ENCODE measurements around the gene NCS1.
A peak's percentile ranks its signal among the peaks of the same experiment; 100 is the strongest.

NCS1 gene

DNA sequence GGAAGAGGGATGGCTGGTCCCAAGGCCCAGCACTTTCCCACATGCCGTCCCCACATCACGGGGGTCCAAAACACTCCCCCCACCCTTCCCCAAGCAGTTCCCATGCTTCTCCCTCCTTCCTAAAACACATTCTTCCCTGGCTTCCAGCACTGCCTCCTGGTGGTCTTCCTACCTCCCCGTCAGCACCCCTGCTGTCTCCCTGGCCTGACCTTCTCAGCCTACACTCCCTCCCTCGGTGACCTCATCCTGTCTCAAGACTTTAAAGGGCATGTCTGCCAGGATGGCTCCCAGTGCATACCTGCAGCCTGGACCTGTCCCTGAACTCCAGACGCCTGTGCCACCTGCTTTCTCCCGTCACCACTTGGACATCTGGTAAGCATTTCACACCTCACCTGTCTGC, 4.3 kb upstream of the NCS1 start:
- H3K36me3 ChIP-seq (ENCODE audit: control insufficient read depth, insufficient read depth, low read length) = no peaks in the 10 kb centered on the region
- peaks cover 13% of the 10 kb centered on the region for H3K27me3 ChIP-seq (ENCODE audit: control insufficient read depth, insufficient read depth, low read length)
- H3K4me1 ChIP-seq (ENCODE audit: control insufficient read depth, insufficient read depth, low read length) = no peaks in the 10 kb centered on the region
- no peak overlapping the region for H3K4me3 ChIP-seq (ENCODE audit: low read length)
- no peaks in the 10 kb centered on the region for H3K9me3 ChIP-seq (ENCODE audit: control insufficient read depth, low read length)
- H3K9ac ChIP-seq (ENCODE audit: low read length) = no peak overlapping the region

DNA sequence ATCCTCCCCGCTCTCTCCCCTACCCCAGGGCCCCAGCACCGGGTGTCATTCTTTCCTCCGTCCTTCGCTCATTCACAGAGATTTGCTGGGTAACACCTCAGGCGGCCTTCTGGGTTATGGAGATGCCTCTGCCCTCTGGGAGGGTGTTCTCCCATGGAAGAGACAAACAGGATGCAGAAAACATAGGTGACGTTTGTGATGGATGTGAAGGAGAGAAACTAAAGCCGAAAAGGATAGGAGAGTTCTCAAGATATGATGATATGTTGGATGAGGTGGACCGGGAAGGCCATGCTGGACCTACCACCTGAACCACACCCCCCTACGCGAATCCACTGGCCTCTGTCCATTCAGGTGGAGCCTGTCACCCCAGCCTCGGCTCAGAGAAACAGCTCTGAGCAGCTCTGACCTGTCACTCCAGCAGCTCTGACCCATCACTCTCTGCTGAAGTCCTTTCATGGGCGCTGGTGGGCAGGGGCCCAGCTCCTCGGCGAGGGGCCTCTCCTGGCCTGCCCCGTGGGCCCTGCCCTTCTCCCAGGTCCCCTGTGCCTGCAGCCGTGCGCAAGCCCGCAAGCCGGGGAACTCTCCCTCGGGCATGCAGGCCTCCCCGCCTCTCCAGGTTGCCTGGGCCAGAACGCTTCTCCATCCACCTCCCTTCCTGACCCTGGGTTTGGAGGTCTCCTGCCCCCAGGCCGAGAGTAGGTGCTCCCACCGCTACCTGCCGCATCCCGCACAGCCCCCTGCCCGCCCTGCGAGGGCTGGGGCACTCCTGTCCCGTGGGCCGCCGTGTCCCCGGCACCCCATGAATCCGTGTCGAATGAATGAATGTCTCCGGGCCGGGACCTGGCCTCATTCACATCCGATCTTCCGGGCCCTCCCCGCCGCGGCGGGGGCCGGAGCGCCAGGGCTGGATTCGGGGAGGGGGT, 717 bp upstream of the NCS1 start:
- H3K36me3 ChIP-seq (ENCODE audit: control insufficient read depth, insufficient read depth, low read length) = no peaks in the 10 kb centered on the region
- H3K9ac ChIP-seq (ENCODE audit: low read length) = peak overlapping the region; percentile 1
- H3K27me3 ChIP-seq (ENCODE audit: control insufficient read depth, insufficient read depth, low read length) = peaks cover 13% of the 10 kb centered on the region
- H3K9me3 ChIP-seq (ENCODE audit: control insufficient read depth, low read length) = no peaks in the 10 kb centered on the region
- H3K4me1 ChIP-seq (ENCODE audit: control insufficient read depth, insufficient read depth, low read length) = no peaks in the 10 kb centered on the region
- H3K4me3 ChIP-seq (ENCODE audit: low read length) = no peak overlapping the region

DNA sequence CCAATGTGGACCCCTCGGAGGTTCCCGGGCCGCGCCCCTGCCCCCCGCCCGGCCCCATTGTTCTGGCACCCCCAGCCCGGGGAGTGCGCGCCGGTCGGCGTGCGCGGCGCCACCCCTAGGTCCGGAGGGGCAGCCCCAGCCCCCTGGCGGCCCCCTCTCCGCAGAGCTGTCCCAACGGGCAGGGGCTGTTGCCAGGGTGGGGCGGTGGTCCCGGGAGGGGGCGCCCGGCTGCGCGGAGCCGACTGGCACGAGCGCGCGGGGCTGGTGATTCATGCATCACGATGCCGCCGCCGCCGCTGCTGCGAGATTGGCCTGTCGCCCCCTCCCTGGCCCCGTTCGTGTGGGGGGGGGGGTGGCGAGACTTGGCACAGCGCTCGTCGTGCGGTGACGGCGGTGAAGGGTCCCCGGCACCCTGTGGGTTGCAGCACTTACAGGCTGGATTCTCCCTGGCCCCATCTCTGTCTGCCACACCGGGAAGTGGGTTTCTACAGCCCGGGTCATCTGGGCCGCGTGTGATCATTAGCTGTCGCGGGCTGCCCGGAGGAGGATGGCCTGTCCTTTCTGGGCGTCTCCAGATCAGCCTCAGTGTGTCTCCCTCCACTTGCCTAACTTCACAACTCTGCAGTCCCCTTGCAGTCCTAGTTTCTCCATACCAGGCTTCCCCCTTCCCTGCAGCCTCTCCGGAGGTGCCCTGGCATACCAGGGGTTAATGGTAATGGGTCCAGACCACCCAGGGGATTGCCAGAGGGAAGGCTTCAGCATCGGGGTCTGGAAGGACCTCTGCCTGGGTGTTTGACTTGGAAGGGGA, 858 bp downstream of the NCS1 start:
- Histone ChIP-seq H3K27me3 (ENCODE audit: control insufficient read depth, insufficient read depth, low read length) (peaks cover 13% of the 10 kb centered on the region), H3K4me1 (ENCODE audit: control insufficient read depth, insufficient read depth, low read length) (no peaks in the 10 kb centered on the region), H3K9me3 (ENCODE audit: control insufficient read depth, low read length) (no peaks in the 10 kb centered on the region), H3K9ac (ENCODE audit: low read length) (no peak overlapping the region), H3K4me3 (ENCODE audit: low read length) (no peak overlapping the region), H3K36me3 (ENCODE audit: control insufficient read depth, insufficient read depth, low read length) (no peaks in the 10 kb centered on the region)

DNA sequence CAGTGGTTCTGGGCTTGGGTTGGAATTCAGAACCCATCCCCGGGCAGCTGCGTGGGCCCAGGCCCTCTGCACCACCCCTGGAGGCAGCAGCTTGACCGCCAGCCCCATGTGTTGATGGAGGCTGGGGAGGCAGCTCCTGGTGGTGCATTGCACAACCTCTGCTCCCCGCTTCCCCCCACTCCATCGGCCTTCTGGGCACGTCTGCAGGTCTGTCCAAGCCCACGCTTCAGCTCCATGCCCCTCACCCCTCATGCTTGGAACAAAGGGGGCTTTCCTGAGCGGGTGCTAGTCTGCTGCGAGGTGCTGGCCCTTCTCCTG, 1.4 kb downstream of the NCS1 start:
- Histone ChIP-seq H3K4me1 (ENCODE audit: control insufficient read depth, insufficient read depth, low read length) (no peaks in the 10 kb centered on the region), H3K36me3 (ENCODE audit: control insufficient read depth, insufficient read depth, low read length) (no peaks in the 10 kb centered on the region), H3K27me3 (ENCODE audit: control insufficient read depth, insufficient read depth, low read length) (peaks cover 13% of the 10 kb centered on the region), H3K9ac (ENCODE audit: low read length) (no peak overlapping the region), H3K9me3 (ENCODE audit: control insufficient read depth, low read length) (no peaks in the 10 kb centered on the region), H3K4me3 (ENCODE audit: low read length) (no peak overlapping the region)

DNA sequence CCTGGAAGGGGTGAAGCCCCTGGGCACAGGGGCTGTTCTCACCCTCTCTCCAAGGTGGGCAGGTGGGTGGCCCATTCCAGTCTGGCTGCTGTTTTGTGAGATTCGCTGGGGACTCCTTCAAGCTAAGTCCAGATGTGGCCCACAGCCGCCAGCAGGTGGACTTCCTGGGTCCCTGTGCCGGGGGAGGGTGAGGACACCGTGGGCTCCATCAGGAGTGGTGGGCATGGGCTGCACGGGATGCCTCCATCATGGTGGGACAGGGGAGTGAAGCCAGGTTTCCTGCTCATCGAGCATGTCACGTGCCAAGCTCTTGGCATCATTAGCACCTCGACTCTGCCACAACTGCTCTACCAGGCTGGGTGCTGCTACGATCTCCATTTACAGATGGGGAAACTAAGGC, 1.8 kb downstream of the NCS1 start:
- Histone ChIP-seq H3K9me3 (ENCODE audit: control insufficient read depth, low read length) (no peaks in the 10 kb centered on the region), H3K4me3 (ENCODE audit: low read length) (no peak overlapping the region), H3K36me3 (ENCODE audit: control insufficient read depth, insufficient read depth, low read length) (no peaks in the 10 kb centered on the region), H3K4me1 (ENCODE audit: control insufficient read depth, insufficient read depth, low read length) (no peaks in the 10 kb centered on the region), H3K9ac (ENCODE audit: low read length) (no peak overlapping the region), H3K27me3 (ENCODE audit: control insufficient read depth, insufficient read depth, low read length) (peaks cover 13% of the 10 kb centered on the region)

DNA sequence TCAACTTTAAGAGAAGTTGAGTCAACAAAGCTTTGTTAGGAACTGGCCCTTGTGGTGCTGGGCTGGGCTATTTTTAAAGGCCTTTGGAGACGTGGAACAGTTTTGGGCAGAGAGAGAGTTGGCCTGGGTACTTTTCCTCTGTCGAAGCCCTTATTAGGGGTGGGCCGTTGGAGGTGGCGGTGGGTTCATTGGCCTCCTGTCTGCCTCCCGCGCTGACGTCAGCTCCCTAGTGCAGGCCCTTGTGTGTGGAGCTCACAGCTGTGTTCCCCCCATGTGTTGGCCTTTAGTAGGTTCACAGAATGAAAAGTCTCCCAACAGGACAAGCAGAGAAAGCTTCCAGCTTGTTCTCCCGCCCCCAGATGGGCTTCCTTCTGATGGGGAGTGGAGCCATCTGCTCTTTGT, 2.7 kb downstream of the NCS1 start:
- Histone ChIP-seq H3K4me3 (ENCODE audit: low read length) (no peak overlapping the region), H3K36me3 (ENCODE audit: control insufficient read depth, insufficient read depth, low read length) (no peaks in the 10 kb centered on the region), H3K9ac (ENCODE audit: low read length) (no peak overlapping the region), H3K27me3 (ENCODE audit: control insufficient read depth, insufficient read depth, low read length) (peaks cover 13% of the 10 kb centered on the region), H3K4me1 (ENCODE audit: control insufficient read depth, insufficient read depth, low read length) (no peaks in the 10 kb centered on the region), H3K9me3 (ENCODE audit: control insufficient read depth, low read length) (no peaks in the 10 kb centered on the region)

DNA sequence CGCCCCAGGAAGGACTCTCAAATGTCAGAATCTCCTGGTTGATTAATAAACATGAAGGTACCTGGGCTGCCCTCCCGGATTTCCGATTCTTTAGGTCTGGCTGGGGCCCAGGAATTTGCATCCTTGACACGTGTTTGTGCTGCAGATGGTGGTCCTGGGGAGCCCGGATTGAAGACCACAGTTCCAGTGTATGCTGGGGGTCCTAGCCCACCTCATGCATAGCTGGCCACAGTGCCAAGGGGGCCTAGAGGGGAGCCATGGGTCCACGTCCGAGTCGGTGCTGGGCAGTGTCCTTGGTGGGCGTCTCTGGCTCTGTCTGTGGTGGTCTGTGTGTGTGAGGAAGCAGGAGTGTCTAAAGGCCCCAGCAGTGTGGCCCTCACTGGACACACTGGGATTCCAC, 3.2 kb downstream of the NCS1 start:
- Histone ChIP-seq H3K36me3 (ENCODE audit: control insufficient read depth, insufficient read depth, low read length) (no peaks in the 10 kb centered on the region), H3K4me3 (ENCODE audit: low read length) (no peak overlapping the region), H3K9ac (ENCODE audit: low read length) (no peak overlapping the region), H3K4me1 (ENCODE audit: control insufficient read depth, insufficient read depth, low read length) (no peaks in the 10 kb centered on the region), H3K27me3 (ENCODE audit: control insufficient read depth, insufficient read depth, low read length) (peaks cover 13% of the 10 kb centered on the region), H3K9me3 (ENCODE audit: control insufficient read depth, low read length) (no peaks in the 10 kb centered on the region)

DNA sequence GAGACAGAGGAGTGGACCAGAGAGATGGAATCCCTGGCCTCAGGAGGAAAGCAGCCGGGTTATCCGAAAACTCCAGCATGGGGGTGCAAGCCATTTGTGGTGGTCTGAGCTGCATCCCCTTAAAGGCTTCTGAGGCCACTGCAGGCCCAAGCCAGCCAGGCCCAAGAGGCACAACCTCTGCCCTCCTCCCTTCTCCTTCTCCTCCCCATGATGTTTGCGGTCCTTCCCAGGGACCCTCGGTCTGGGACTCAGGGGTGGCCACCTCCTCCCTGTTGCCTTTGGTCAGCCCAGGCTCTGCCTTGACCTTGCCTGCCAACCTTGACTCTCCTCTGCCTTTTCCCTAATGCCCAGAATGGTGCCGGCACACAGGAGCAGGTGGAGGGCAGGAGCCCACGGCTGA, 4.6 kb downstream of the NCS1 start:
- H3K4me1 ChIP-seq (ENCODE audit: control insufficient read depth, insufficient read depth, low read length) = no peaks in the 10 kb centered on the region
- H3K9me3 ChIP-seq (ENCODE audit: control insufficient read depth, low read length) = no peaks in the 10 kb centered on the region
- H3K36me3 ChIP-seq (ENCODE audit: control insufficient read depth, insufficient read depth, low read length) = no peaks in the 10 kb centered on the region
- H3K9ac ChIP-seq (ENCODE audit: low read length) = no peak overlapping the region
- peaks cover under 1% of the 10 kb centered on the region for H3K27me3 ChIP-seq (ENCODE audit: control insufficient read depth, insufficient read depth, low read length)
- H3K4me3 ChIP-seq (ENCODE audit: low read length) = no peak overlapping the region

DNA sequence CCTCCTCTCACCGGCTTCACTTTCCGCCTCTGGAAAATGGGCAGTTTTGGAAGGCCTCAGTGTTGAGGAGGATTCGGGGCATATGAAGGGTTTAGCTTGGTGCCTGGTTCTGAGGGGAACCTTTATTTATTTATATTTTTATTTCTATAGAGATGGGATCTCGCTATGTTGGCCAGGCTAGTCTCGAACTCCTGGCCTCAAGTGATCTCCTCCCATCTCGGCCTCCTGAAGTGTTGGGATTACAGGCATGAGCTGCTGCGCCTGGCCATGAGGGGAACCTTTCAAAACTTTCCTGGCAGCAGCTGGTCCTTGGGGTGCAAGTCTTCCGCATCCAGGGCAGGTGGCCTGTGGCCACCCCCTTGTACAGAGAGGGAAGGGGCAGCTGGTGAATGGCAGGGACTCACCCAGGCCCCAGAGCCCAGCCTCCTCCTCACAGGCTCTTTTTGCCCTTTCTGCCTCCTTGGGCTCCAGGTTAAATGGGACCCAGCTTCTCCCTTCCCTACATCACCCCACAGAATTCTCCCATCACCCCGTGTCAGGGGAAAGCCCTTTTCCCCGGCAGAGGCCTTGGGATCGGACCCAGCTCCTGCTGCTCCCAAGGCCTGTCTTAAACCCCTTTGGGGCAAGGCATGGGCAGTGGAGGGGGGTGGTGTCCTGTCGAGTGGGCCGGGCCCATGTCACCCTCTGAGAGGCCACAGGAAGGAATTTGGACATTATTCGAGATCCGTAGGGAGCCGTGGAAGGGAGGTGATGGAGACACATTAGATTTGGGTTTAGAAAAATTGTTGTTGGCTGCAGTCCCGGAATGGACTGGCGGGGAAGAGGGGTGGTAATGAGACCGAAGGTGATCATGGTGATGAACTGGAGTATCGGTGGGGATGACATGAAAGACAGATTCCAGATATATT, 5.9 kb downstream of the NCS1 start:
- Histone ChIP-seq H3K4me3 (ENCODE audit: low read length) (no peak overlapping the region), H3K36me3 (ENCODE audit: control insufficient read depth, insufficient read depth, low read length) (no peaks in the 10 kb centered on the region), H3K27me3 (ENCODE audit: control insufficient read depth, insufficient read depth, low read length) (no peaks in the 10 kb centered on the region), H3K4me1 (ENCODE audit: control insufficient read depth, insufficient read depth, low read length) (peaks cover 7% of the 10 kb centered on the region), H3K9me3 (ENCODE audit: control insufficient read depth, low read length) (no peaks in the 10 kb centered on the region), H3K9ac (ENCODE audit: low read length) (no peak overlapping the region)

DNA sequence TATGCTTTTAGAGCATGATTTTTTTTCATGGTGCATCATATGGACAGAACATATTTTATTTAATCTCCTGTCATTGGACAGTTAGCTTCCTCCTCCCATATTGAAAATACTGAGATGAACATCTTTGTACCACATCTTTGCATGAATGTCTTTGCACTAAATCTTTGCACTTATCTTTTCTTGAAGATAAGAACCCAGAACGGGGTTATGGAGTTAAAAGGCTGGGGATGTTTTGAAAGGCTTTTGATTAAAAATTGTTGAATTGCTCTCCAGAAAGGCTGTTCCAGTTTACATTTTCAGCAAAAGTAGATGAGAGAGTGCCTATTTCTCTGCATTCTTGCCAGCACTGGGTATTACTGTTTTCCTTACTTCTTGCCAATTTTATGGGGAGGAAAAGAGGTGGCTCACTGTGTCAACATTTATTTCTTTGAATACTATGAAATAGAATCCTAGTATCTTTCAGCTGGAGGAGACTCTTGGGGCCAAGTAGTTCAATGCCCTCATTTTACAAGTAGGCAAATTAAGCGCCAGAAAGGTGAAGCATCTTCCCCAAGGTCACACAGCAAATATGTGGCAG, 7.2 kb downstream of the NCS1 start:
- no peak overlapping the region for H3K9ac ChIP-seq (ENCODE audit: low read length)
- H3K4me3 ChIP-seq (ENCODE audit: low read length) = no peak overlapping the region
- no peaks in the 10 kb centered on the region for H3K9me3 ChIP-seq (ENCODE audit: control insufficient read depth, low read length)
- peaks cover 7% of the 10 kb centered on the region for H3K4me1 ChIP-seq (ENCODE audit: control insufficient read depth, insufficient read depth, low read length)
- no peaks in the 10 kb centered on the region for H3K27me3 ChIP-seq (ENCODE audit: control insufficient read depth, insufficient read depth, low read length)
- H3K36me3 ChIP-seq (ENCODE audit: control insufficient read depth, insufficient read depth, low read length) = no peaks in the 10 kb centered on the region

DNA sequence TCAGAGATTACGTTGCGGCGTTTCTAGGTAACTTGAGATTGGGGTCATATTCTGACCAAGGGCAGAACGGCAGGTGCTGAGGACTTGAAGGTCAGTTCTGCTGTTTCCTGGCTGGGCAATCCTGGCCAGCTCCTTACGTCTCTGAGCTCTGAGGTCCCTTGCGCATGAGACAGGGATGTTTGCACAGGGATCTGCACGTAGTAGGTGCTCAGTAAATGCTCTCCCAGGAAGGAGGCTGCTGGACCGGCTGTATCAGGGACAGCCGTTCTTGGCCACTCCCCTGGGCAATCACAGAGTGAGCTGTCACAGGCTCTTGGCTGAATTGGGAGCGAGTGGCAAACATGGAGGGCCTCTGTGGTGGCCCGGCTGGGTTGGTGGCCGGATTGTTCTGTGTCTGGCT, 8.3 kb downstream of the NCS1 start:
- peaks cover 7% of the 10 kb centered on the region for H3K4me1 ChIP-seq (ENCODE audit: control insufficient read depth, insufficient read depth, low read length)
- no peaks in the 10 kb centered on the region for H3K27me3 ChIP-seq (ENCODE audit: control insufficient read depth, insufficient read depth, low read length)
- no peaks in the 10 kb centered on the region for H3K36me3 ChIP-seq (ENCODE audit: control insufficient read depth, insufficient read depth, low read length)
- H3K9me3 ChIP-seq (ENCODE audit: control insufficient read depth, low read length) = no peaks in the 10 kb centered on the region
- no peak overlapping the region for H3K9ac ChIP-seq (ENCODE audit: low read length)
- H3K4me3 ChIP-seq (ENCODE audit: low read length) = no peak overlapping the region

Measured in mucosa of stomach (tissue), 1 donor.